ENCODE results near the gene SLC35F3.

SLC35F3 gene

DNA sequence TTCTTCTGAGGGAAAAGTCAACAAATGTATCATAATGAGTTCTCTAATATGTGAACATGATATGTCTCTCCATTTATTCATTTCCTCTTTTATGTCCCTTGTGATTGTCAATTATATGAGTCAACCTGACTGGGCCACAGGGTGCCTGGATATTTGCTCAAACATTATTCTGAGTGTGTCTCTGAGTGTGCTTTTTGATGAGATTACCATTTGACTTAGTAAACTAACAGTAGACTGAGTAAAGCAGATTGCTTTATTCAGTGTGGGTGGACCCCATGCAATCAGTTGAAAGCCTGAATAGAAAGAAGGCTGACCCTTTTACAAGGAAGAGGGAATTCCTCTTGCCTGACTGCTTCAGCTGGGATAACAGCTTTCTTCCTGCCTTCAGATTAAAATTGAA lies 142.6 kb downstream of the SLC35F3 start:
- DNase-seq, result no peak

GRCh38 chr1:234062166-234062565 lies 157.7 kb downstream of the SLC35F3 start:
- no peak for DNase-seq

- DNase-seq, result peak; percentile 83
Observed at GRCh38 chr1:234065794-234066447, 161.4 kb downstream of the SLC35F3 start.

DNA sequence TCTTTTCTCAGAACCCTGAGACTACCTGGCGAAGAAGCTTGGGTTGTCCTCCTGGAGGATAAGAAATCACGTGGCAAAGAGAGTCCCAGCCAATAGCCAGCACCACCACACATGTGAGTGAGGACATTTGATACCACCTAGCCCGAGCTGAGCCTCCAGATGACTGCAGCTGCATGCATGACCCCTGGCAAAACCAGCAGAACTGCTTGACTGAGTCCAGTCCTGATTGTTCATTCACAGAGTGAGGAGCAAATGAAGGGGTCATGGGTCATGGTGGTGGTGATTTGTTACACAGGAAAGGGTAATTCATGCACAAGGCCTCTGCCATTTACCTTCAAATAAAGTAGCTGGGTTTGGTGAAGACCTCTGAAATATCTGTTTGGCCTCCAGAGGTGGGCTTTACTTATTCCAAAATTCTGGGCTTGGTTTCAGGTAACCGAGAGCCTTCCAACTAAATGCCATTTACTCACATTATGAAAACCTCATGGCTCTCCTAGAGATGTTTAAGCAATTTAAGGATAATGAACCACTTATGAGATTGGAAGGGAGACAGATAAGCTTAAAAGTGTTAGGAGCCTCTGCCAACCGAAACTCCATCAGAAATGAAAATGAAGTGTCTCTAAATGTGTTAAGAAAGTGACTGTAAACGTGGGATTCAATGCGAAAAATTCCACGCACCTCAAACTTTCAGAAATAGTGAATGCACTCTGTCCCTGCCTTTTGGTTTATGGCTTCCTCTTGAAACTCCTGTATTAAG lies 163.3 kb downstream of the SLC35F3 start:
- DNase-seq, result no peak

DNA sequence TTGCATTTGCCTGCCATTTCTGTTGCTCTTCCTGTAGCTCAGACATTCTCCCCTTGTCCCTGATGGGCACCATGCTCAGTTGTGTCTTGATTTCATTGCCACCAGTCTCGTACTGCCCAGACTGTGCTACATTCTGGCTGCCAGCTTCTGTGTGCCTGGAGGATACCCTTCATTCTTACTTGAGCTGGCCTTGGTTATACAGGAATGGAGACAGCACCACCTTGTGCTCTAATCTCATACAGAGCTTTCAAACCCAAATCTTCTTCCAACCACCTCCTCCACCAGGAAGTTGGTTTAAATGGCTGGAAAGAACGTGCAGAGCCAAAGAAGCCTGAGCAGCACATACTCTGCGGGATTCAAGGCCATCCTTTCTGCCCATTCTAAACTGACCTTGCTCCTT lies 165.3 kb downstream of the SLC35F3 start:
- DNase-seq, result no peak

GRCh38 chr1:234072793-234073192 lies 168.3 kb downstream of the SLC35F3 start:
- DNase-seq, result no peak

GRCh38 chr1:234078143-234078542 lies 173.7 kb downstream of the SLC35F3 start:
- no peak for DNase-seq

- no peak for DNase-seq
Observed at GRCh38 chr1:234079896-234080295, 175.4 kb downstream of the SLC35F3 start.

DNA sequence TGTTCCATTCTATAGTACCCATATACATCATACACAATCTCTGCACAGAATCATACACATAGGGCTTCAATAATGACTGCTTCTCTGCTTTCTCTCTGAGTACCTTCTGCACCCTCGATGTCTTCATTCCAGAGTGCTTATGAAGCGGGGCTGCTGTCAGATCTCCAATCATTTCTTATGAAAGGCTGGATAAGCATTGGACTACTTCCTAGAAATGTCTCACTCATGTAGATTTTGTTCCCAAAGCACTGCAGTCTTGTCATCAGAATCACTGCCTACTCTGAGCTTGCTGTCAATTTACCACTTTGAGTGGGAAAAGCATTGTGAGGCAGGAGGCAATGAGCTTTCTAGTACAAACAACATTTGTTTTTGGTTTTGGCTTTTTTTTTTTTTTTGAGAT lies 179.0 kb downstream of the SLC35F3 start:
- DNase-seq, result no peak

- no peak for DNase-seq
Observed at GRCh38 chr1:234089396-234089795, 184.9 kb downstream of the SLC35F3 start.

GRCh38 chr1:234090212-234091064 lies 186.0 kb downstream of the SLC35F3 start:
- no peak for DNase-seq

GRCh38 chr1:234091065-234091401 lies 186.6 kb downstream of the SLC35F3 start:
- DNase-seq, result no peak

GRCh38 chr1:234091876-234092275 lies 187.4 kb downstream of the SLC35F3 start:
- no peak for DNase-seq

DNA sequence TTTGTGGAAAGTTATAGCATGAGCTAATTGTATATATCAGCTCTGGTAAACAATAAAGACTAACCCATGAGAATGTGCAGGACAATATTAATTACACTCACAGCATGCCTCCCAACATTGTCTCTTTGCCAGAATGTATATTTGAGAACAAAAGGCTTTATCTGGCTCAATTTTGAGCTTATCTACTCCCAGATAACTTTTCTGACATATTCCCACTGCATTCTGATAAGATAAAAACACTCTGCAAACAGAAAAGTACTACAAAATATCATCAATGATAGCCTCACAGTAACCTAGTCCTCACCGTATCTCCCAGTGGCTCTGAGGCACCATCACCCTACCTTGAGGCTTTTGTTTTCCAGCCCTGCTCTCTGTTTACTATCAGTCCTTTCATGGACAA lies 188.6 kb downstream of the SLC35F3 start:
- DNase-seq, result no peak

DNA sequence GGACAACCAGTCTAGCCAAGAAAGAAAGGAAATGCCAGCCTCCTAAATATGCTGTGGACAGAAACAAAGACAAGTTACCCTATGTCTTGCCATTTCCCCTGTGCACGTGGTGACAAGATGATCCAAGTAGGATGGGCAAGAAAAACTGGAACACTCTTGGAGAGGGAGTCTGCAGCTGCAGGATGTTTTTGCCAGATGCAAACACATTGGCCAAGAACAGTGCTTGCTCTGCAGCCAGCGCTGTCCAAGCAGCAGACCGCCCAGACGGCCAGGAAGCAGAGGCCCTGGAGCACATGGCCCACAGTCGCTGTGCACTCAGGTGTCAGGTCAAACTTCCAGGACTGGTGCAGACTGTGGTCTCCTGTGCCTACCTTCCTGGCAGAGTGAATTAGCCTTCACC lies 189.3 kb downstream of the SLC35F3 start:
- DNase-seq, result no peak

DNA sequence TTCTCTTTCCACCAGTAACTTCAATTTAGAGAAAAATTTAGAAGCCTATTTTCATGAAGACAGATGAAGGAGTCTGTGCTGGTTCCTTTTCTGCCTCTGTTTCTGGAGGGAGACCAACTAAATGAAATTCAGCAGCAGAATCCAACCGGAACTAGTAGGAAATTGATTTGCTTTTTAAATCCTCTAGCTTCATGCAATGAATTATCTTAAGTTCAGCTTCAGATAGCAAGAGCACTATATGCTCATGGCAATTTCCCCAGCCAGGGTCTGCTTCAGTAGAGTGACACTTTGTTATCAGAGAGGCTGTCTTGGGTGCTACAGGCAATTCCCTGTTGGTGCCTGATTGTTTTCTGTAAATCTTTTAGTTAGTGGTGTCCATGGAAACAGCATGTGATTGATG lies 189.7 kb downstream of the SLC35F3 start:
- DNase-seq, result no peak

- DNase-seq, result no peak
Observed at GRCh38 chr1:234096161-234096770, 191.8 kb downstream of the SLC35F3 start.

- no peak for DNase-seq
Observed at GRCh38 chr1:234102583-234102982, 198.1 kb downstream of the SLC35F3 start.

DNA sequence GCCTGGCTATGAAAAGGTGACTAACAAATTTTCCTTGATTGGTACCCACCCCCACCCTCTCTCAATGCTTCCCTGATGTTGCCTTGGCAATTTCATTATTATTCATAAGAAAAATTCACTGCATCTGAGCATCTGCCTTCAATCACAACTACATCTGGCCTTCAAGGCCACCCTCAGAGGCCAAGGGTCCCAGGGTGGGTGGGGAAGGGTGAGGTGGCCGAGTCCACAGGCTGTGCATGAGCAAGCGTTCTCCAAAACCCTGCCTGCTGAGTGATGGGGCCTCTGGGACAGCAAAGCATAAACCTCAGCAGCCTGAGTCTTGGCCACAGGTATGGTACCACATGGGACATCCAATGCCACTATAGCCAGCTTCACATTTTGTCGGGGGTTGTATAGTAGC lies 198.7 kb downstream of the SLC35F3 start:
- DNase-seq, result no peak

DNA sequence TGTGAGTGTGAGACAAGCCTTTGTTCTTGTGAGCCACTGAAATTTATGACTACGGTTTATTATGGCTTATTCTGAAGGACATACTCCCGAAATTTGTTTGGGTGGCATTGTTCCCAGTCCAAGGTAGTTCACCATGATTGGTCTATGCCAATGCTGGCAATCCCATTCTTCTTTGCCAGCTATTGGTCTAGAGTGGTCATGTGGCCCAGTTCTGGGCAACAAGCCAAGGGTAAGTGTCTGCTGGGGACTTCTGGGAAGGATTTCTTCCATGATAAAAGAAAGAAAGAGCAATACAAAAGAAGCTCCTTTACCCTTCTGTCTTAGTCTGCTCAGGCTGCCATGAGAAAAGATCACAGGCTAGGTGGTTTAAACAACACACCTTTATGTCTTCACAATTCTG lies 201.6 kb downstream of the SLC35F3 start:
- DNase-seq, result no peak

- DNase-seq, result no peak
Observed at GRCh38 chr1:234107416-234108021, 203.0 kb downstream of the SLC35F3 start.

GRCh38 chr1:234108921-234109320 lies 204.4 kb downstream of the SLC35F3 start:
- DNase-seq, result no peak

DNA sequence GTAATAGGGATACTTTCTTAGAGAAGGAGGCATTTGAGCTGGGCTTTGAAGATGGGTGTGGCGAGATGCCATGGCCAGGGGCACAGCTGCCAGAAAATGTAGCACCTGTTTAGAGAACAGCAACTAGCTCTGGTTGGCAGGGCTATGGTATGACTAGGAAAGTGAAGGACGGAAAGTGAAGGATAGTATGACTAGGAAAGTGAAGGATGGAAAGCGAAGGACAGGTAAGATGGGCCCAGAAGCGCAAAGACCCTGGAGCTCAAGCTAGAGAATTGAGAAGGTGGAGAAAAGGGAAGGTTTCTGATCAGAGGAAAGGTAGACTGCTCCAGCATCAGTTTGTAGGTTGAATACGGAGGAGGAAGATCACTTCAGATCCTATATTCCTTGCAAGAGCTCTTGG lies 205.4 kb downstream of the SLC35F3 start:
- DNase-seq, result no peak

Measured in stimulated activated CD4-positive, alpha-beta T cell treated with anti-CD3 and anti-CD28 coated beads, Interleukin-15, amount 100 ng/mL, for 24 hours (primary cell).